Renal cortex interstitium (tissue), 11 donors: ENCODE measurements around the gene DGLUCY. TPM values are rescaled to one million over a fixed set of nuclear protein-coding genes. Genes with fewer than 3 reads are reported as not detected.
A peak's percentile ranks its signal among the peaks of the same experiment; 100 is the strongest.
"Not testable (repeated sequence)": the region's sequence is repeated elsewhere in the genome, so short reads cannot be mapped to it uniquely, and the experiment has no call there.

Experiments used
- DNase-seq, 11 donors: peaks; one replicate each; pipeline ENCODE4 v3.0.0-alpha.2; 2013; ENCODE audit warnings: low read depth in 9 of 11, low spot score in 4 of 11; ENCODE audit errors: extremely low read depth in 1 of 11
- polyA plus RNA-seq, 3 donors: library from polyadenylated mRNA; unstranded; fragments of 120-200 nt; gene quantifications; one replicate each; pipeline ENCODE4 v1.2.1, GENCODE V29; 2013; ENCODE audit not compliant: insufficient read length in 3 of 3

DGLUCY gene
- polyA plus RNA-seq, 3 donors: 65.4 to 79.2 (median 73.4) TPM

DNA sequence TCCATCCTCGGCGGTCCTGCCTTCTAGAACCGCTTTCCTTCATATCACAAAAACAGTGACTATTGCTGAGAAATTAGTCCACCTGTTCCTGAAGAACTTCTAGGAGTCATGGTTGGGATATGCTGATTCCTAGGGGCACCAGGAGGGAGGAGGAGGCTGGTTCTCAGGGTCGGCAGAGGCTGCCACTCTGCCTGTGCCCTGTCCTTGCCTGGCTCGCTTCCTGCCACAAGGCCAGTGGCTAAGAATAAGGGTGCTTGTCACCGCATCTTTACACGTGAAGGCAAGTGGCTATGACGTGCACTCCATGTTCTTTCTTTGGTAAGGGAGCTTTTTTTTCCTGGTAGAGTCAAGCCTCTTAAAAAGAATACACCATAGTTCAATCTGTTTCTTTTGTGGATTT, 18.7 kb upstream of the DGLUCY start:
- no peak for DNase-seq

- not testable (repeated sequence) for DNase-seq
Observed at GRCh38 chr14:91097657-91098056, 16.2 kb upstream of the DGLUCY start.

- no peak for DNase-seq
Observed at GRCh38 chr14:91098591-91098990, 15.3 kb upstream of the DGLUCY start.

DNA sequence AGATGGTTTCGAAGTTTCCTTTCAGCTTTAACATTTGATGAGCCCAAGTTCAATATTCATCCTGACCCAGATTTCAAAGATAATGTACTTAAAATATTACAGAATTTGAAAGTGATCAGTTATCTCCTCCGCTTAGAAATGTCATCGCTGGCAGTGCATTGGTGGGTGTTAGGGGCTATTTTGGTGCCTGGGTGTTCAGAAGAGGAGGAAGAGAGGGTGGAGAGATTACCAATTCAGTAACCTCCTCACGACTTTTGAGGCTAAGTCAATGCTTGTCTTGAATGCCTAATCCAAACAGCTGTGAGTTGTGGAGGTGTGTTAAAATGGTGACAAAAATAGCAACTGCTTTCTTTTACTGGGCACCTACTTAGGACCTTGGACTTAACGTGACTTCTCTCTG, 13.8 kb upstream of the DGLUCY start:
- DNase-seq: no peak

GRCh38 chr14:91103116-91103515, 10.8 kb upstream of the DGLUCY start:
- DNase-seq: no peak

DNA sequence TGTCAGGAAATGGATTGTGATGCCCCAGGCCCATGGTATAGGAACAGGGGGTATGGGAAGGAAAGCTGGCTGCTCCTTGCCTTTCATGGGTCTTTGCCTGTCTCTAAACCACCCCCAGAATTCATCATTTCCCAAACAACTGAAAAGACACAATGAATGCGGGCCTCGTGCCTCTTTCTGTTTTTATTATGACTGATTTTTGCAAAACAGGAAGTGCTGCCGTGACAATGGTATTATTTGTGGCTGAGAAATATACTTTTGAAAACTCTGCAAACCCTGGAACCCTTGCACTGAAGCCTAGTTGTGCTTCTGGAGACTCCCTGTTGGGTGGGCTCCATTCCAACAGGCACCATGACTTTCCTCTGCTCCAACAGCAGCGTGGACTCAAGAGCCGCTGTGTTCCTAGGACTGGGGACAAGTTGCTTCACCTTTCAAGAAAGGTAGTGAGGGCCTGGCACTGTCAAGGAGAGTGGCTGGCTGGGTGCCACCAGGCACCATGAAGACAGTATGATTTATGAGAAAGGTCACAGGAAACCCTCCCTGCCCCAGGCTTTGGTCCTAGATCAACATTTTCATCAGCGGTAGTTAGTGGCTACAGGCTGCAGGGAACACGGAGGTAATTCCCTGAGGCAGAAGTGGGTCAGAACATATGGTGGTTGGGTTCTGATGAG, 4.8 kb upstream of the DGLUCY start:
- DNase-seq: no peak

DNA sequence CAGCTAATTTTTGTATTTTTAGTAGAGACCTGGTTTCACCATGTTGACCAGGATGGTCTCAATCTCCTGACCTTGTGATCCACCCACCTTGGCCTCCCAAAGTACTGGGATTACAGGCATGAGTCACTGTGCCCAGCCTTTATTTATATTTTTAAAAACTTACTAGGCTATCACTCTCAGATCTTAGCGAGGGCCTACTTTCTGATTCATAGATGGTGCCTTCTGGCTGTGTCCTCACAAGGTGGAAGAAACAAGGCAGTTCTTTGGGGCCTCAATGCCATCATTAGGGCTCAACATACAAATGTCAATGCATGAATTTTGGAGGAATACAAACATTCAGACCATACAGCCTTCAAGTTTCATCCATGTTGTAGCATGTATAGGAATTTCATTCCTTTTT, 2.4 kb upstream of the DGLUCY start:
- no peak for DNase-seq

- no peak for DNase-seq
Observed at GRCh38 chr14:91112194-91112593, 1.7 kb upstream of the DGLUCY start.

DNA sequence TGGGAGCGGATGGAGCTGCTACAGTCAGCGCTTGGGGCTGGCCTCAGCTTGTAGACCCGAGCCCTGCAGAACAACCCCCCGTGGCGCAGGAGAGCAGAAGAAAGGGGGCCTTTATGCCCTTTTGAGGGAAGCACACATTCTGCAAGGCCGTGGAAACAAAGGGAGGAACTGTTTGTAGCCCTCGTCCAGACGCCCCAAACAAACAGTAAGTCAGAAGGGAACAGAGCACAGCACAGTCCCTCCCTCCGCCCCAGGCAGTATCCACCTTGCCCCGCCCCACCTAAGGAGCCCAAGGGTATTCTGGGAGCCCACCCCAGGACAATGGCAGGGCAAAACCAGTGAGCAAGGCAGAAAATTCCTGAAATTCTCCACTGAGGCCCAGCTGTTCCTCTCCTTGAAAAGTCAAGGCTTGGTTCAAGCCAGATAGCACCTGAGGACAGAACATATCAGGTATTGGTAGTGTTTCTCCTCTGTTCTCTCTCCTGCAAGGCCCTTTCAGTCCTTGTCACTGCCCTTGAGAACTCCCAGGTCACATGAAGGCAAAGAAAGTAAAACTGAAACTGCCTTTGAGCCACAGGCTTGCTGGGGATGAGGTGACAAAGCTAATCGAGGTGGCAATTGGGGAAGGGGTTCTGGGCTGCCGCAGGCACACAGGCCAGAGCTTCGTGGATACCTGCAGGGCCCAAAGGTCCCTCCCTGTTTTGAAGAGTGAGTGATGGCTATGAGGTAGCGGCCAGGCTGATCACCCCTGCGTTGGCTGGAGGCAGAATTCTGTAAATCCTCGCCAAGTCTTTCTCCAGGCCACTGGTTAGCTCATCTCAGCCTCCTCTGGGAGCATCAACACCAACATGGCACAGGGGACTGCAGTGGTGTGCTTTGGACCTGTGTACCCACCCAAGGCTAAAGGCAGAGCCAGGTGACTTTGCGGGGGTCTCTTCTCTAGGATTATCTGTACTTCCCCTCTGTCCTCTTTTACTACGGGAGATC, 499 bp downstream of the DGLUCY start:
- peak in 7 of 11 donors; percentile 28 to 69 (median 49) for DNase-seq

DNA sequence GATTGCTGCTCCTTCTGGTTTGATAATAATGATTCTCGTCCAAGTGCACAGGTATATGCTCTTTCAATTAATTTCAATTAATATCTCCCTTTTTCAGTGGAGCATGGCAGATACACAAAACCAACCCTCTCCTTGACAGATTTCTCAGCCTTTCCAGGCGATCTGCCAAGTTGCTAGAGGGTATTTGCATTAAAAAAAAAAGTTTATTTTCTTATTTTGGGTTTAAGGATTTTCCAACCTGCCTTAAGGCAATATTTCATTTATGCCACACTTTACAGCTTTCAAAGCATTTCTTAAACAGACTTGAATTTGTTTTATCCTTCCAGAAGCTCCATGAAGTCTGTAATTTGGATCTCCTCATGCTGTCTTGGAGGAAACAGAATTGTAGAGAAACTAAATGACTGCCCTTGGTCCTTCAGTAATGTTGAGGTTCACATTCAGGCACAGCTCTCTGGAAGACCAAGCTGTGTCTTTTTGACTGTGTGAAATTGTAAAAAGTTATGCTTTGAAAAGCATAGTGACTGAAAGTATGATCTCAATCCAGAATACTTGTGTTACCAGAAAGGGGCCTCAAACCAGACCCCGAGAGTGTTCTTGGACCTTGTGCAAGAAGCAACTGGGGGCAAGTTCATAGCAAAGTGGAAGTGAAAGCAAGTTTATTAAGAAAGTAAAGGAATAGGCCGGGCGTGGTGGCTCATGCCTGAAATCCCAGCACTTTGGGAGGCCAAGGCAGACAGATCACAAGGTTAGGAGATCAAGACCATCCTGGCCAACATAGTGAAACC, 2.3 kb downstream of the DGLUCY start:
- no peak for DNase-seq

DNA sequence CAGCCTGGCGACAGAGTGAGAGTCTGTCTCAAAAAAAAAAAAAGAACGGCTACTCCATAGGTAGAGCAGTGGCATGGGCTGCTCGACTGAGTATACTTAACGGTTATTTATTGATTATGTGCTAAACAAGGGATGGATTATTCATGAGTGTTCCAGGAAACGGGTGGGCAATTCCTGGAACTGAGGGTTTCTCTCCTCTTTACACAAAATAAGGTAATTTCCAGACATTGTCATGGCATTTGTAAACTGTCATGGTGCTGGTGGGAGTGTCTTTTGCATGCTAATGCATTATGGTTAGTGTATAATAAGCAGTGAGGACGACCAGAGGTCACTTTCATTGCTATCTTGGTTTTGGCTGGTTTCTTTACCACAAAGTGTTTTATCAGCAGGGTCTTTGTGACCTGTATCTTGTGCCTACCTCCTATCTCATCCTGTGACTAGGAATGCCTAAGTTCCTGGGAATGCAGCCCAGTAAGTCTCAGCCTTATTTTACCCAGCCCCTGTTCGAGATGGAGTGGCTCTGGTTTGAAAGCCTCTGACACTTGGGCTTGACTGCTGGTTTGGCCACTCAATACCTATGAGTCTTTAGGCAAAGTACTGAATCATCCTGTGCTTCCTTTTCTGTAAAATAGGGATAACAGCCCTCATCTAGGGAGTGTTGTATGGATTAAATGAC, 3.2 kb downstream of the DGLUCY start:
- DNase-seq: no peak

- no peak for DNase-seq
Observed at GRCh38 chr14:91117960-91118359, 4.1 kb downstream of the DGLUCY start.

GRCh38 chr14:91118511-91119068, 4.7 kb downstream of the DGLUCY start:
- DNase-seq: no peak

- no peak for DNase-seq
Observed at GRCh38 chr14:91119556-91120311, 5.9 kb downstream of the DGLUCY start.

DNA sequence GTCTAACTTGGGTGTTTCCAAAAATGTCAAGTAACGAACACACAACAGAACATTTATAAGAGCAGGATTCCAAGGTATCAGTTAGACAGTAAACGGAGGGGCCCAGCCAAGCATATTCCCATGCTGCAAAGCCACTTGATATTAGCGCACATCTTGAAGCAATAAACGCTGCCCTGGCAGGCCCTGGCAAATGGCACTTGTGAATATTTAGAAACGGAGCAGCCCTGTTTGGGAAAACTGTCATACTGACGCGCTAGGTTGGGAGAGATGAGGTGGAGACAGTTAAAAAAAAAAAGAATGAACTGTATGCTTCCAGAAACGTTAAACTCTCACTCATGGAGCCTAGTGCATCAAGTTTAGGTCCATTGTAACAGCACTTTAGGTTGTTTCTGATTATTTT, 9.3 kb downstream of the DGLUCY start:
- DNase-seq: no peak

GRCh38 chr14:91124406-91125270, 10.8 kb downstream of the DGLUCY start:
- not testable (repeated sequence) for DNase-seq

GRCh38 chr14:91125271-91125660, 11.4 kb downstream of the DGLUCY start:
- no peak for DNase-seq
